Suprapubic skin (tissue), 4 donors: ENCODE data around the gene OSBPL2. TPM values are rescaled to one million over a fixed set of nuclear protein-coding genes. Genes with fewer than 3 reads are reported as not detected.

Experiments used
- DNase-seq, 2 donors: peaks; one replicate each; pipeline ENCODE4 v3.0.0-alpha.2; 2019; ENCODE audit warnings: low spot score in 2 of 2
- H3K27ac ChIP-seq: fragments of 200-600 bp; sonication (generic); one replicate; pipeline ENCODE4 v1.5.1; 2019
- H3K27me3 ChIP-seq: fragments of 200-600 bp; sonication (generic); one replicate; pipeline ENCODE4 v1.5.1; 2019
- H3K36me3 ChIP-seq: fragments of 200-600 bp; sonication (generic); one replicate; pipeline ENCODE4 v1.5.1; 2019
- H3K4me1 ChIP-seq: fragments of 200-600 bp; sonication (generic); one replicate; pipeline ENCODE4 v1.5.1; 2019
- H3K4me3 ChIP-seq: fragments of 200-600 bp; sonication (generic); one replicate; pipeline ENCODE4 v1.5.1; 2019; ENCODE audit warnings: mild to moderate bottlenecking
- H3K9me3 ChIP-seq: fragments of 200-600 bp; sonication (generic); one replicate; pipeline ENCODE4 v1.5.1; 2019
- EP300 ChIP-seq: sonication (generic); formaldehyde crosslinking; IDR thresholded peaks from one replicate; pipeline ENCODE4 v1.6.1; 2017; ENCODE audit warnings: antibody characterized with exemption
- POLR2A ChIP-seq, 2 donors: fragments of 450-650 bp; IDR thresholded peaks; one replicate each; pipeline ENCODE4 v1.6.1; 2017; ENCODE audit warnings: antibody characterized with exemption in 2 of 2, mild to moderate bottlenecking in 2 of 2, moderate library complexity in 2 of 2
- POLR2AphosphoS5 ChIP-seq, 3 donors: sonication (generic); formaldehyde crosslinking; IDR thresholded peaks; one replicate each; pipeline ENCODE4 v1.6.1; 2017; ENCODE audit warnings: antibody characterized with exemption in 3 of 3
- WGBS: methylation state at CpG from one replicate; pipeline ENCODE4 v1.1.5; 2018; 5-methylcytosine and 5-hydroxymethylcytosine counted together
- total RNA-seq, 4 donors: library from RNA; depleted of rRNA; stranded (reverse); fragments of >200 nt; gene quantifications; one replicate each; pipeline ENCODE4 v1.1.0, GENCODE V29; 2016
- TF ChIP-seq, protein P1 (sequence below), 2 donors: fragments of 200-600 bp in 1 of 2; fragments of 450-650 bp in 1 of 2; sonication (generic) in 1 of 2; IDR thresholded peaks; one replicate each; pipeline ENCODE4 v1.5.1; 2016 to 2019; ENCODE audit warnings: antibody characterized with exemption in 2 of 2, mild to moderate bottlenecking in 1 of 2, moderate library complexity in 1 of 2

OSBPL2 gene
- total RNA-seq, 4 donors from 2014 or later: 78.1 to 132 (median 84.0) TPM

DNA sequence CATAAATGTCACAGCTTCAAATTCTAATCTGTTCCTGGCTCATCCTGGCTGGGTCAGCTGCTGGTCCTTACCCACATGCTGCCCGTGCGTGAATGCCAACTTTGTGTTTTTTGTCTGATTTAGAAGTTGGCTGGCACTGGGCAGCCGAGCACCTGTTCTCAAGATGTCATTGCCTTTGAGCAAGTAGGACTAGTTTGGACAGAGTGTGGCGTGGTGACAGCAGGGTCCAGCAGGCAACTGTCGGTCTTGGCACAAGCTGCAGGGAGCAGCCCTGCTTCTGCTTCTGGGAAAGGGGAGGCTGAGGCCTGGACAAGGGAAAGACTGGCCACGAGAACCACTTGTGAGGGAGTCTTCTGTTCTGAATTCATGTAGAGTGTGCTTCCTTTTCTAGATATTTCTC is 38.1 kb downstream of the OSBPL2 start:
- no peaks in the 10 kb centered on the region for H3K4me1 ChIP-seq
- no peaks in the 10 kb centered on the region for H3K27me3 ChIP-seq
- H3K27ac ChIP-seq: no peak overlapping the region
- no peak for DNase-seq
- H3K4me3 ChIP-seq: no peak overlapping the region
- H3K36me3 ChIP-seq: peaks cover 66% of the 10 kb centered on the region
- TF ChIP-seq POLR2A (IDR thresholded peaks at IDR 0.05) (no peak), POLR2AphosphoS5 (IDR thresholded peaks at IDR 0.05) (no peak), EP300 (no peak)
- TF ChIP-seq, protein P1, sequence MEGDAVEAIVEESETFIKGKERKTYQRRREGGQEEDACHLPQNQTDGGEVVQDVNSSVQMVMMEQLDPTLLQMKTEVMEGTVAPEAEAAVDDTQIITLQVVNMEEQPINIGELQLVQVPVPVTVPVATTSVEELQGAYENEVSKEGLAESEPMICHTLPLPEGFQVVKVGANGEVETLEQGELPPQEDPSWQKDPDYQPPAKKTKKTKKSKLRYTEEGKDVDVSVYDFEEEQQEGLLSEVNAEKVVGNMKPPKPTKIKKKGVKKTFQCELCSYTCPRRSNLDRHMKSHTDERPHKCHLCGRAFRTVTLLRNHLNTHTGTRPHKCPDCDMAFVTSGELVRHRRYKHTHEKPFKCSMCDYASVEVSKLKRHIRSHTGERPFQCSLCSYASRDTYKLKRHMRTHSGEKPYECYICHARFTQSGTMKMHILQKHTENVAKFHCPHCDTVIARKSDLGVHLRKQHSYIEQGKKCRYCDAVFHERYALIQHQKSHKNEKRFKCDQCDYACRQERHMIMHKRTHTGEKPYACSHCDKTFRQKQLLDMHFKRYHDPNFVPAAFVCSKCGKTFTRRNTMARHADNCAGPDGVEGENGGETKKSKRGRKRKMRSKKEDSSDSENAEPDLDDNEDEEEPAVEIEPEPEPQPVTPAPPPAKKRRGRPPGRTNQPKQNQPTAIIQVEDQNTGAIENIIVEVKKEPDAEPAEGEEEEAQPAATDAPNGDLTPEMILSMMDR (IDR thresholded peaks at IDR 0.05): no peak
- WGBS: 67% methylated on average over 6 of the region's 6 CpGs
- H3K9me3 ChIP-seq: no peaks in the 10 kb centered on the region

DNA sequence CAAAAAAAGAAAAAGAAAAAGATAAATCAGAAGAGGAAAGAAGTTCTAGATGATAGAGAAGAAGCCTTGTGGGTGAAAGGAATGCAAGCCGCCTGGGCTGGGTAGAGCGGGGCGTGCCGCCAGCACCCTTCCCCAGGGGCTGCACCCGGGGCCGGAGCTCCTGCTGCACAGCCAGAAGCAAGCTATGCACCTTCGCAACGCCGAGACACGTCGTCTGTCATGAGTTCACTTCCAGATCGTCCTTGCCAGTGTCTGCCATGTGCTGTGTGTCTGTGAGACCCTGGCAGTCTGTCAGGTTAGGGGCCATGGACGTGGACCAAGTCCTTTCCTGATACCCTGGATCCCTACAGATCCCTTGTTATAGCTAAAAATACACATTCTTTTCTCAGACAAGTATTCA is 38.9 kb downstream of the OSBPL2 start:
- no peaks in the 10 kb centered on the region for H3K27me3 ChIP-seq
- DNase-seq: no peak
- H3K36me3 ChIP-seq: peaks cover 66% of the 10 kb centered on the region
- H3K4me3 ChIP-seq: no peak overlapping the region
- H3K27ac ChIP-seq: no peak overlapping the region
- H3K4me1 ChIP-seq: no peaks in the 10 kb centered on the region
- H3K9me3 ChIP-seq: no peaks in the 10 kb centered on the region
- 59% methylated on average over 13 of the region's 13 CpGs for WGBS
- TF ChIP-seq, protein P1 (IDR thresholded peaks at IDR 0.05): no peak
- no peak for TF ChIP-seq POLR2A (IDR thresholded peaks at IDR 0.05)
- TF ChIP-seq POLR2AphosphoS5 (IDR thresholded peaks at IDR 0.05): no peak
- no peak for TF ChIP-seq EP300

DNA sequence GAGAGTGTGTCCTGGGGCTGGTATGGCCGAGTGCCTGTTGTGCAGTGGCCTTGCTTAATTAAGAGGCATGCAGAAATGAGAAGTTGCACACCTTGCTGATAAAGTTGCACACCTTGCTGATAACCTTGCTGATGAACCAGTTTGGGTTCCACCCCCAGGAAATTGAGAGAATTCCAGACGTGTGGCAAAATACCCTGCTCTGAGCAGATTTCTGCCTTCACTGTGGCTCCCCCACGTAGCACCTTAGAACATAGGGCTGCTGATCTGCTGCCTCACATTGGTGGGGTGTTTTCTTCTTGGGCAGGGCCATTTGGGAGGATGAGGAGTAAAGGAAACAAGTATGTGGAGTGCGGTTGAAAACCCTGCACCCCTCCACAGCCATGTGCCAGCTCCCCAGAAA is 42.0 kb downstream of the OSBPL2 start:
- peaks cover 74% of the 10 kb centered on the region for H3K36me3 ChIP-seq
- DNase-seq: no peak
- no peak overlapping the region for H3K27ac ChIP-seq
- H3K9me3 ChIP-seq: no peaks in the 10 kb centered on the region
- H3K4me1 ChIP-seq: no peaks in the 10 kb centered on the region
- no peak for TF ChIP-seq POLR2AphosphoS5 (IDR thresholded peaks at IDR 0.05)
- TF ChIP-seq, protein P1 (IDR thresholded peaks at IDR 0.05): no peak
- TF ChIP-seq POLR2A (IDR thresholded peaks at IDR 0.05): no peak
- no peak for TF ChIP-seq EP300
- no peaks in the 10 kb centered on the region for H3K27me3 ChIP-seq
- WGBS: 73% methylated on average over 4 of the region's 4 CpGs
- no peak overlapping the region for H3K4me3 ChIP-seq

DNA sequence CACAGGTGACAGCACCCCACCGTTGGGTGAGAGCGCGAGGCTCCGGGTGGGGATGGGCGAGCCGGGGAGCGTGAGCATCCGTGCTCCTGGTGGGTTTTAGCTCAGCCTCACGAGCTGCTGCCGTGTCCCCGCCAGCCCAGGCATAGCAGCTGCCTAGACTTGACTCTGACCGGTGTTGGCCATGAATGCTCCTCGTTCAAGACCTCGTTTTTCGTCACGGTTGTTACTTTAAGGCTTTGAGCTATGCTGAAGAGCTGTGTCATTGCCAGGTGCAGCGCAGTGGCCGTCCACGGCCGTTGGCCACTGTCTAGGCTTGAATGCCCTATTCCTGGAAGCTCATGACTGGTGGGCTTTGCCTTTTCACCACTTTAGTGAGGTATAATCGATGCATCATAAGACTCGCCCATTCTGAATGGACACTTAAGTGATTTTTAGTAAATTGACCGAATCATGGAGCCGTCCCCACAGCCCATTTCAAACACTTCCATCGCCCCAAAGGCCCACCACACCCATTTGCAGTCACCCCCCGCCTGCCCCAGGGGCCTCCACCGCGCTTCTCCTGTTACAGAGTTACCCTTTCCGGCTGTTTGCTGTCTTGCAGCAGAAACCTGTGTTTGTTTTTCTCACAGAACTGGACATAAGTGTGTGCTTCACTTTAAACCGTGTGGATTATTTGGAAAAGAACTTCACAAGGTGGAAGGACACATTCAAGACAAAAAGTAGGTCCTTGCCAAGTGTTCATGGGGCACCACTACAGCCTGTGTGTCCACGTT is 43.0 kb downstream of the OSBPL2 start:
- Histone ChIP-seq H3K4me3 (no peak overlapping the region), H3K9me3 (no peaks in the 10 kb centered on the region), H3K36me3 (peaks cover 82% of the 10 kb centered on the region), H3K27me3 (no peaks in the 10 kb centered on the region), H3K27ac (no peak overlapping the region), H3K4me1 (no peaks in the 10 kb centered on the region)
- WGBS: 95% methylated on average over 24 of the region's 31 CpGs
- TF ChIP-seq, protein P1 (IDR thresholded peaks at IDR 0.05): no peak
- no peak for TF ChIP-seq POLR2A (IDR thresholded peaks at IDR 0.05)
- TF ChIP-seq EP300: no peak
- TF ChIP-seq POLR2AphosphoS5 (IDR thresholded peaks at IDR 0.05): no peak
- no peak for DNase-seq

DNA sequence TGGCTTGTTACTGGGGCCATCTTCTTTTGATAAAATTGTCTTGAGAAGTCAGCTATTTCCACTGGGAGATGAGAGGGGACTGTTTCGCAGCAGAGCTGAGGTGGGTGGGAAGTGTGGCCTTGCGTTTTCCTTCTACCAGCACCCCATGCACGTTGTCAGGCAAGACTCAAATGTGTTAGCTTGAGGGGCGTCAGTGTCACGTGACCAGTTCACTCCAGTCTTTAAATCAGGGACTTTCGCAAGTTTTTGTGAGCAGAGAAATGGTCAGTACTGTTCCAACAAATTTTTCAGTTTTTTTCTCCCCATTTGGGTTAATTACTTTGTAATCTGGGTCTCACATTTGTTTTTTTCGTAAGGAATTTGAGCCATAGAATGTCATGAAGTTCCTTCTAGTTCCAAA is 43.8 kb downstream of the OSBPL2 start:
- Histone ChIP-seq H3K4me1 (peaks cover 3% of the 10 kb centered on the region), H3K4me3 (no peak overlapping the region), H3K27ac (no peak overlapping the region), H3K27me3 (no peaks in the 10 kb centered on the region), H3K9me3 (no peaks in the 10 kb centered on the region), H3K36me3 (peaks cover 84% of the 10 kb centered on the region)
- no peak for DNase-seq
- 91% methylated on average over 7 of the region's 7 CpGs for WGBS
- no peak for TF ChIP-seq POLR2A (IDR thresholded peaks at IDR 0.05)
- TF ChIP-seq, protein P1 (IDR thresholded peaks at IDR 0.05): no peak
- TF ChIP-seq EP300: no peak
- TF ChIP-seq POLR2AphosphoS5 (IDR thresholded peaks at IDR 0.05): no peak
